22Rv1 (cell line): ENCODE measurements around the gene CHD9NB.
"Not testable (repeated sequence)": the region's sequence is repeated elsewhere in the genome, so short reads cannot be mapped to it uniquely, and the experiment has no call there.

ENCODE experiments used
- H3K27ac ChIP-seq: fragments of 450-650 bp; 2 replicates; pipeline ENCODE4 v1.5.1; 2017
- CTCF ChIP-seq: fragments of 450-650 bp; IDR thresholded peaks from 2 replicates; pipeline ENCODE4 v1.5.1; 2017; ENCODE audit warnings: mild to moderate bottlenecking
- ZFX ChIP-seq: fragments of 450-650 bp; IDR thresholded peaks from 2 replicates; pipeline ENCODE4 v1.6.1; 2017; ENCODE audit warnings: antibody characterized with exemption, borderline replicate concordance

Gene CHD9NB

GRCh38 chr16:53055541-53056391 is 3.1 kb upstream of the CHD9NB start:
- no peak for TF ChIP-seq ZFX
- no peak for TF ChIP-seq CTCF
- H3K27ac ChIP-seq: peak overlapping the region; percentile 73

- H3K27ac ChIP-seq: peak within 1 kb of the TSS; percentile 73
- TF ChIP-seq CTCF: peak; percentile 99
- TF ChIP-seq ZFX: no peak
Observed at GRCh38 chr16:53054670-53055485, 2.2 kb upstream of the CHD9NB start, which contains the start of gene CHD9. Gene CHD9, plus strand, starts transcription at chr16:53054991. Its CDS starts 101,099 bp downstream, at chr16:53156090.

GRCh38 chr16:53053967-53054669 is 1.4 kb upstream of the CHD9NB start:
- TF ChIP-seq CTCF (no peak), ZFX (no peak)
- H3K27ac ChIP-seq: peak overlapping the region; percentile 73

GRCh38 chr16:53051255-53051654 is 1.4 kb downstream of the CHD9NB start:
- H3K27ac ChIP-seq: not testable (repeated sequence)

- no peak overlapping the region for H3K27ac ChIP-seq
- no peak for TF ChIP-seq ZFX
- TF ChIP-seq CTCF: no peak
Observed at GRCh38 chr16:53048139-53048915, 4.4 kb downstream of the CHD9NB start.

- H3K27ac ChIP-seq: not testable (repeated sequence)
Observed at GRCh38 chr16:53047515-53047914, 5.2 kb downstream of the CHD9NB start.

- TF ChIP-seq CTCF (no peak), ZFX (no peak)
- H3K27ac ChIP-seq: no peak overlapping the region
Observed at GRCh38 chr16:53045341-53046220, 7.1 kb downstream of the CHD9NB start.
